Endothelial cell of umbilical vein (primary cell): ENCODE results near the gene TM9SF4. TPM values are rescaled to one million over a fixed set of nuclear protein-coding genes. Genes with fewer than 3 reads are reported as not detected.

Source experiments
- BruUV-seq: library from RNA; stranded (reverse); fragments of 400-500 nt; replicated peaks from 2 replicates; lab custom pipeline; 2021; lab: Mats Ljungman, UMichigan
- CTCF ChIA-PET: fragments of 300-600, 350-600 bp; sonication (Branson Sonifier 250); formaldehyde crosslinking; loops from one replicate; lab custom pipeline; 2021; ENCODE audit warnings: antibody characterized with exemption, inconsistent platforms; lab: Charles Lee
- POLR2A ChIA-PET: fragments of 300-600, 350-600 bp; sonication (Branson Sonifier 250); formaldehyde crosslinking; loops from one replicate; lab custom pipeline; 2021; ENCODE audit warnings: antibody characterized with exemption, inconsistent platforms; lab: Charles Lee
- DNase-seq: peaks from one replicate; pipeline ENCODE4 v3.0.0-alpha.2; 2011; ENCODE audit warnings: low read depth, low spot score
- FAIRE-seq: peaks from 2 replicates; lab custom pipeline; 2011; peaks lifted over from hg19 to GRCh38; lab: Jason Lieb, UNC
- H2AFZ ChIP-seq: 2 replicates; pipeline ENCODE4 v1.6.0; 2012; ENCODE audit warnings: low read depth, low read length, control low read depth, inconsistent platforms
- H3K27ac ChIP-seq: 2 replicates; pipeline ENCODE4 v1.5.1; 2011; ENCODE audit warnings: low read depth, mild to moderate bottlenecking, control low read depth, low read length, moderate library complexity; ENCODE audit not compliant: insufficient read depth
- H3K27me3 ChIP-seq, 2 experiments: 2 replicates each; pipeline versions ENCODE4 v1.6.0 to v1.6.1; 2011; ENCODE audit warnings: low read length in 2 of 2, mixed read lengths in 1 of 2; ENCODE audit not compliant: control insufficient read depth in 2 of 2, insufficient read depth in 2 of 2
- H3K36me3 ChIP-seq, 2 experiments: 2 replicates in 1 of 2; 3 replicates in 1 of 2; pipeline ENCODE4 v1.5.1; 2011; ENCODE audit warnings: low read length in 2 of 2, mild to moderate bottlenecking in 1 of 2, moderate library complexity in 1 of 2; ENCODE audit not compliant: control insufficient read depth in 2 of 2, insufficient read depth in 2 of 2; ENCODE audit errors: extremely low read depth in 1 of 2
- H3K4me1 ChIP-seq: 3 replicates; pipeline ENCODE4 v1.5.1; 2011; ENCODE audit warnings: mild to moderate bottlenecking, low read length; ENCODE audit not compliant: control insufficient read depth, insufficient read depth; ENCODE audit errors: extremely low read depth
- H3K4me2 ChIP-seq: 2 replicates; pipeline ENCODE4 v1.6.1; 2011; ENCODE audit warnings: low read length, control low read depth, mixed read lengths; ENCODE audit not compliant: insufficient read depth
- H3K4me3 ChIP-seq, 3 experiments: fragments of 200-600 bp in 1 of 3; sonication (generic), shearing (Covaris generic) in 1 of 3; replicated peaks in 1 of 3; 2 replicates each; pipeline ENCODE4 v1.5.1; 2011 to 2016; ENCODE audit warnings: control low read depth in 3 of 3, low read length in 3 of 3, mild to moderate bottlenecking in 2 of 3, inconsistent platforms in 1 of 3, low read depth in 1 of 3, moderate library complexity in 1 of 3; ENCODE audit not compliant: insufficient read depth in 1 of 3
- H3K79me2 ChIP-seq: 2 replicates; pipeline ENCODE4 v1.6.0; 2012; ENCODE audit warnings: low read length, inconsistent platforms; ENCODE audit not compliant: control insufficient read depth, insufficient read depth
- H3K9ac ChIP-seq: replicated peaks from 2 replicates; pipeline ENCODE3; 2011; ENCODE audit warnings: low read length, control low read depth; ENCODE audit not compliant: insufficient read depth; ENCODE audit errors: extremely low read depth
- H3K9me1 ChIP-seq: replicated peaks from 3 replicates; pipeline ENCODE4 v1.6.0; 2011; ENCODE audit warnings: mild to moderate bottlenecking, low read length; ENCODE audit not compliant: control insufficient read depth, insufficient read depth; ENCODE audit errors: extremely low read depth
- H3K9me3 ChIP-seq: replicated peaks from 2 replicates; pipeline ENCODE4 v1.5.1; 2012; ENCODE audit warnings: low read length, inconsistent platforms; ENCODE audit not compliant: control insufficient read depth, insufficient read depth
- H4K20me1 ChIP-seq: replicated peaks from 2 replicates; pipeline ENCODE3; 2011; ENCODE audit warnings: mild to moderate bottlenecking, low read length; ENCODE audit not compliant: control insufficient read depth, insufficient read depth; ENCODE audit errors: extremely low read depth
- CTCF ChIP-seq, 2 donors: IDR thresholded peaks; 1 replicate in 1 of 2; 2 replicates in 1 of 2; pipeline ENCODE4 v1.5.1; 2011; ENCODE audit warnings: low read length in 2 of 2, mild to moderate bottlenecking in 2 of 2, moderate library complexity in 2 of 2, control low read depth in 1 of 2, inconsistent platforms in 1 of 2, low read depth in 1 of 2; ENCODE audit not compliant: insufficient read depth in 1 of 2; ENCODE audit errors: extremely low read depth in 1 of 2
- EZH2 ChIP-seq: IDR thresholded peaks from 2 replicates; pipeline ENCODE4 v1.6.1; 2012; ENCODE audit warnings: borderline replicate concordance, low read depth, mild to moderate bottlenecking, moderate library complexity, low read length, inconsistent platforms; ENCODE audit not compliant: severe bottlenecking
- FOS ChIP-seq: IDR thresholded peaks from 2 replicates; pipeline ENCODE4 v1.6.1; 2011; ENCODE audit warnings: mild to moderate bottlenecking, low read length, moderate library complexity, borderline replicate concordance; ENCODE audit not compliant: insufficient read depth
- GATA2 ChIP-seq: IDR thresholded peaks from 2 replicates; pipeline ENCODE4 v1.7.0; 2011; ENCODE audit warnings: low read depth, mild to moderate bottlenecking, moderate library complexity, mixed read lengths, low read length; ENCODE audit not compliant: insufficient read length, insufficient read depth
- JUN ChIP-seq: IDR thresholded peaks from 2 replicates; pipeline ENCODE4 v1.6.1; 2011; ENCODE audit warnings: borderline replicate concordance, low read depth; ENCODE audit not compliant: insufficient read length, insufficient read depth
- MAX ChIP-seq: IDR thresholded peaks from 2 replicates; pipeline ENCODE4 v1.6.1; 2011; ENCODE audit not compliant: insufficient read depth, insufficient read length
- MYC ChIP-seq: IDR thresholded peaks from one replicate; pipeline ENCODE4 v1.6.1; 2011; ENCODE audit warnings: mild to moderate bottlenecking, low read depth, low read length
- POLR2A ChIP-seq: IDR thresholded peaks from 2 replicates; pipeline ENCODE4 v1.6.1; 2012; ENCODE audit warnings: low read depth, mild to moderate bottlenecking, control low read depth, low read length
- POLR2AphosphoS5 ChIP-seq: IDR thresholded peaks from 2 replicates; pipeline ENCODE4 v1.6.1; 2012; ENCODE audit warnings: low read depth, mild to moderate bottlenecking, control low read depth, low read length, moderate library complexity; ENCODE audit not compliant: insufficient read depth
- dilution Hi-C: fragments of 300-500 bp; cut with MboI; formaldehyde crosslinking; loops from one replicate; pipeline ENCODE4 v1.15.0; 2019; ENCODE audit warnings: low sequenced_read_pairs; ENCODE audit not compliant: extremely low pct_ligation_motif_present
- intact Hi-C: fragments of 100-400 bp; cut with micrococcal nuclease; formaldehyde crosslinking; loops from one replicate; pipeline ENCODE4 v1.10.0; 2022
- polyA plus RNA-seq, 4 experiments: library from polyadenylated mRNA; depleted of rRNA in 3 of 4; stranded (reverse) in 3 of 4; unstranded in 1 of 4; fragments of >200 nt; gene quantifications; 2 replicates each; pipeline versions ENCODE4 v1.2.1 to v1.2.3, GENCODE V29; 2011 to 2012; ENCODE audit warnings: missing spikeins in 1 of 4
- total RNA-seq: library from RNA; stranded (reverse); gene quantifications from 2 replicates; pipeline ENCODE4 v1.2.3, GENCODE V29; 2021

Gene TM9SF4
- total and polyA plus RNA-seq, 2 donors (not counting 3 experiments of a cell fraction or from before 2014, with no cell fraction given): 46.4 to 61.9 TPM

DNA sequence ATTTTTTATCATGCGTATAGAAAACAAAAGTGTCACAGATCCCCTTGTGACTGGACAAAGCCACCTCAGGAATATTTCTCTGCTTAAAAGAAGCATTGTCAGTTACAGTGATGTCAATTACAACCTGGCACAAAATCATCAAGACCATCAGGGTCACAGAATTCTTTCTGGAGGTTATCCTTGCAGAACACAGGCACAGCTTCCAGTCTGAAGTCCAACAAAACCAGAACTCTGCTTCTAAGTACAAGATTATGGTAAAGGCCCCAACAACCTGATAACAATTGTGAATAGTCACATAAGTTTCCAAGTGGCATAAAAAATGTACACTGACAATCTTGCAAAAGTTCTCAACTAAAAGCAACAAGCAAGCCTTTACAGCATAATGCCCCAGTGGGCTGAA is 77.0 kb downstream of the TM9SF4 start:
- Histone ChIP-seq H3K79me2 (no peaks in the 10 kb centered on the region), H2AFZ (no peak overlapping the region), H3K9ac (no peak overlapping the region), H3K9me1 (no peaks in the 10 kb centered on the region), H3K4me3 (no peak overlapping the region), H3K9me3 (no peaks in the 10 kb centered on the region), H4K20me1 (no peaks in the 10 kb centered on the region), H3K36me3 (peaks cover 0 to under 1% of the 10 kb centered on the region in 2 experiments), H3K27me3 (no peaks in the 10 kb centered on the region), H3K4me1 (peaks cover 9% of the 10 kb centered on the region), H3K27ac (no peak overlapping the region), H3K4me2 (no peak overlapping the region)
- dilution Hi-C loops: no loop called here
- TF ChIP-seq POLR2AphosphoS5: no peak
- no peak for TF ChIP-seq POLR2A
- no peak for TF ChIP-seq FOS
- TF ChIP-seq EZH2: no peak
- no peak for TF ChIP-seq GATA2
- TF ChIP-seq MAX: no peak
- TF ChIP-seq JUN: no peak
- no peak for TF ChIP-seq CTCF (IDR thresholded peaks at IDR 0.05; ENCODE audit: extremely low read depth in 1 of 2, insufficient read depth in 1 of 2, low read depth in 1 of 2, low read length in 2 of 2)
- TF ChIP-seq MYC: no peak
- FAIRE-seq (no peak), DNase-seq (no peak)
- BruUV-seq: no TSS peak
- intact Hi-C loops: no loop called here
- ChIA-PET POLR2A (no interaction called here), CTCF (no interaction called here)
